ENCODE measurements around the gene NMUR2.

NMUR2 gene

DNA sequence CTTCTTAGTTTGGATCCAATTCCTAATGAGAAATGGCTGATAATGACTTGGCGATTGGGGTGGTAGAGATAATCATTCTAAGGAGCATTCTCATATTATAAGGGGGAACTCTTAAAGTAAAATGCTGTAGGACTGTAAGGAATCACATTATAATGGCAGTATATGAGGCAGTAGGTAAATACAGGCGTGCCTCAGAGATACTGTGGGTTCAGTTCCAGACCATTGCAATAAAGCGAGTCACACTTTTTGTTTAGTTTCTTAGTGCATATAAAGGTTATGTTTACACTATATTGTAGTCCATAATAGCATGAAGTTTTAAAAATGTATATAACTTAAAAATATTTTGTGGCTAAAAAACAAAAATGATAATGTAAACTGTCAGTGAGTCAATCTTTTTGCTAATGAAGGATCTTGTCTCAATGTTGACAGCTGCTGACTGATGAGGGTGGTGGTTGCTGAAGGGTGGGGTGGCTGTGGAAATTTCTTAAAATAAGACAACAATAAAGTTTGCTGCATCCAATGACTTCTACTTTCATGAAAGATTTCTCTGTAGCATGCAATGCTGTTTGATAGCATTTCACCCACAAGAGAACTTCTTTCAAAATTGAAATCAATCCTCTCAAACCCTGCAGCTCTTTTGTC, 15.8 kb downstream of the NMUR2 start:
- TF ChIP-seq, protein P1, sequence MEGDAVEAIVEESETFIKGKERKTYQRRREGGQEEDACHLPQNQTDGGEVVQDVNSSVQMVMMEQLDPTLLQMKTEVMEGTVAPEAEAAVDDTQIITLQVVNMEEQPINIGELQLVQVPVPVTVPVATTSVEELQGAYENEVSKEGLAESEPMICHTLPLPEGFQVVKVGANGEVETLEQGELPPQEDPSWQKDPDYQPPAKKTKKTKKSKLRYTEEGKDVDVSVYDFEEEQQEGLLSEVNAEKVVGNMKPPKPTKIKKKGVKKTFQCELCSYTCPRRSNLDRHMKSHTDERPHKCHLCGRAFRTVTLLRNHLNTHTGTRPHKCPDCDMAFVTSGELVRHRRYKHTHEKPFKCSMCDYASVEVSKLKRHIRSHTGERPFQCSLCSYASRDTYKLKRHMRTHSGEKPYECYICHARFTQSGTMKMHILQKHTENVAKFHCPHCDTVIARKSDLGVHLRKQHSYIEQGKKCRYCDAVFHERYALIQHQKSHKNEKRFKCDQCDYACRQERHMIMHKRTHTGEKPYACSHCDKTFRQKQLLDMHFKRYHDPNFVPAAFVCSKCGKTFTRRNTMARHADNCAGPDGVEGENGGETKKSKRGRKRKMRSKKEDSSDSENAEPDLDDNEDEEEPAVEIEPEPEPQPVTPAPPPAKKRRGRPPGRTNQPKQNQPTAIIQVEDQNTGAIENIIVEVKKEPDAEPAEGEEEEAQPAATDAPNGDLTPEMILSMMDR (IDR thresholded peaks at IDR 0.05): no peak

DNA sequence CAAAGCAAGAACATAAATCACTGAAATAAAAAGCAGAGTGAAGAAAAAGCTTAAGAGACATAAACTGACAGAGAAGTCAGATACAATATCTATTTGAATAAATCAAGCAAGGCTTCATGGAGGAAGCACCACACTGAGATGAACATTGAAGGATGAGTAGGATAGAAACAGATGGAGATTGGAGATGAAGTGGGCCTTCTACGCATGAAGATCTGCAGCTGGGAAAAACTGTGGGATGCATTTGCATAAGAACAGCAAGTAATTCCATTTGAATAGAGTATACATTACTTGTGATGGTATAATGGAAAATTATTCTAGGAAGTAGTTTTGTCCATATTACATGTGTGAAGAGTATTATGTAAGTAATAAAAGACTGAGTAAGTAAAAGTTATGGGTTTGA, 16.5 kb downstream of the NMUR2 start:
- TF ChIP-seq, protein P1 (IDR thresholded peaks at IDR 0.05): no peak

DNA sequence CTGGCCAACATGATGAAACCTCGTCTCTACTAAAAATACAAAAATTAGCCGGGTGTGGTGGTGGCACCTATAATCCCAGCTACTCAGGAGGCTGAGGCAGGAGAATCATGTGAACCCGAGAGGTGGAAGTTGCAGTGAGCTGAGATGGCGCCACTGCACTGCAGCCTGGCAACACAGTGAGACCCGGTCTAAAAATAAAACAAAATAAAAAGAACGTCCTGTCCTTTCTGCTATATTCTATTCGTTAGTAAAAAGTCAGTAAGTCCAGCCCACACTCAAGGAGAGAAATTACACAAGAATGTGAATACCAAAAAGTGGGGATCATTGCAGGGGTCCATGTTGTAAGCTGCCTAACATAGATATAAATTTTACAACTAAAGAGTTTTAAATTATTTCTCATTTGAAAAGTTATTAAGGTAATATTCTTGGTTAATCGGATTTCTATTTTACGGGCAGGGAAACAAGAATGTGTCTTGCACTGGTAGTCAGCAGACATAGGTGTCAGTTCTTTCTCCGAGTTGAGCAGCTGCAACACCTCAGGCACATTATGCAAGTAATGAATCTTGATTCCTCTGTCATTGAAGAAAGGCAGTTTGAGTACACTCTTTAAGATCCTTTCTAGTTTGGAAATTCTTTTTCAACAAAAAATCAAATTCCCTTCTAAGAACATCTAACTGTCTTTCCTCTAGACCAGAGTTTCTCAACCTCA, 24.5 kb downstream of the NMUR2 start:
- TF ChIP-seq, protein P1 (IDR thresholded peaks at IDR 0.05): no peak

DNA sequence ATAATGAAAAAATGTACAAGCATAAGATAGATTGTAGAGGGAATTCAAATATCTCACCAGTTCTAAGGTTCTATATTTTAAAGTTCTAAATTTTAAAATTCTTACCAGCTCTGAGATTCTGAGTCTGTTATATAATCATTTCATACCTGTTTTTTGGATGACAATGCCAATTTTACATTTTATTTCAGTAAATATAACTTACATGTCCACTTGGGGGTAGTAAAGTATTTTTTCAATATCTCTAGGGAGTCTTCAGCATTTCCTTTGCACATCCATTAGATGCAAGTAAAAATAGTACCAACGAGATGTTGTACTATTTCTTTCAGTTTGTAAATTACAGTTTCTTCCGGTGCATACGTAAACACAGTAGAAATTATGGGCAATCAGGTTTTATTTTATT, 25.7 kb downstream of the NMUR2 start:
- TF ChIP-seq, protein P1 (IDR thresholded peaks at IDR 0.05): no peak

DNA sequence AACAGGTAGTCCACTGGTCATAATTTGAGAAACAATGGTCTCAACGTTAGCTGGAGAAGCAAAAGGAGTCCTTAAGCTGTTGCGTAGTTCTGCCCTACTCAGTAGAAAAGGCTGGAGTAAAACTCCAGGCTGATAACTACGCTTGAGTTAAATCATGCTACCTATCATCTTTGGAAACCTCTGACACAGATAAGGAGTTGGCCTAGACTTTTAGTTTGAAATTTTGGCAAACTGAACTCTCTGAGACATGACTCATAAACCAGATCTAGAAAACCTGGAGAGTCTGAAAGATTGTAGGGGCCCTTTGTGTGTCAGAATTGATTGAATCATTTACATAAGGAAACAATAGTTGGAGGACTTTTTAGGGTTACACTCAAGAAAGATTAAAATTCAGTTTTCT, 26.3 kb downstream of the NMUR2 start:
- TF ChIP-seq, protein P1 (IDR thresholded peaks at IDR 0.05): no peak

DNA sequence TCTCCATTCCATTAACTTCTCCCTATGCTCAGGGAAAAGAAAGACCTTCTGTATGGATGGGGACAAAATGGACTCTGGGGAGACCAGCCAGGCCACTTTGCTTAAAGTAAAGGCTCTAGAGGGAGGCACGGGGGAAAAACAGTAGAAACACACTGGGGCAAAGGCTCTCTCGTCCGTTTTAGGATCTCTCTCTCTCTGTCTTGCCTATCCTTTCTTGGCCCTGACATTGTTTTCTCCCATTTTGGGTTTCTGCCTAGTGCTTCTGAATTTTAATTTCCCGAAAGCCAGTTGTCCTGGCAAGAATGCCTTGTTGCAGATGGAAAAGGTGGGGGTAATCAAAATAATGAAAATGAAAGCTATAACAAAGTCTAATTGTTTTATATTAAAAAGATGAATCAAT, 28.2 kb downstream of the NMUR2 start:
- TF ChIP-seq, protein P1 (IDR thresholded peaks at IDR 0.05): no peak

DNA sequence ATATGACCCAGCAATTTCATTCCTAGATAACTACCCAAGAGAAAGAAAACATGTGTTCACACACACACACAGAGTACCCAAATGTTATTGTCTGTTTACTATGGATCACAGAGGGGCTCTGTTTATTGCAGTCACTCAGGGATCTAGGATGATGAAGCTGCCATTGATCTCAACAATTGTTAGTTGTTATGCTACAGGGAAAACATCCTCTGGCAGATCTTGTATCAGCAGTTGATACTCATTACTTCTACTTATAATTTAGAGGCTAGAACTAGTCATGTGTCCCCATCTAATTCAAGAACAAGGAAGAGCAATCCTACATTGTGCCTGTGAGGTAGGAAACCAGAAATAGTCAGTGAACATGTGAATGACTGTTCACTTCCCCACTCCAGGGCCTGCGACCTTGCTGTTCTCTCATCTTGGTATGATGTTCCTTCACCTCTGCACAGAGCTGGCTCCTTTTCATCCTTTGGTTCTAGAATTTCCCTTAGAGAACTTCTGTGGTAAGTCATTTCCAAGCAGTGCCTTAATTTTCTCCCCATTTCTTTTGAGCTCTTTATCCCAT, 30.3 kb downstream of the NMUR2 start:
- TF ChIP-seq, protein P1 (IDR thresholded peaks at IDR 0.05): no peak
